Transverse colon (tissue), 3 donors: Measurements from ENCODE around the gene SPDL1.

ENCODE experiments used
- CTCF ChIP-seq, 5 experiments: fragments of 200-600 bp in 3 of 5; fragments of 450-650 bp in 2 of 5; sonication (generic) in 3 of 5; IDR thresholded peaks; 1 replicate in 2 of 5; 2 replicates in 3 of 5; pipeline ENCODE4 v1.5.1; 2016 to 2017; ENCODE audit warnings: antibody characterized with exemption in 5 of 5, inconsistent platforms in 3 of 5, mild to moderate bottlenecking in 2 of 5, moderate library complexity in 1 of 5
- POLR2A ChIP-seq: fragments of 450-650 bp; IDR thresholded peaks from one replicate; pipeline ENCODE4 v1.6.1; 2016; ENCODE audit warnings: antibody characterized with exemption, mild to moderate bottlenecking, moderate library complexity

- TF ChIP-seq CTCF (IDR thresholded peaks at IDR 0.05): no peak
- no peak for TF ChIP-seq POLR2A
Measured at GRCh38 chr5:169590602-169591001, 7.0 kb downstream of the SPDL1 start.
